Rectal smooth muscle tissue (tissue), 1 donor: ENCODE results near the gene FOSL2.

ENCODE experiments used
- H3K27ac ChIP-seq: one replicate; pipeline ENCODE4 v1.7.0; 2013; ENCODE audit warnings: low read depth, low read length, inconsistent platforms
- H3K27me3 ChIP-seq: one replicate; pipeline ENCODE4 v1.7.0; 2013; ENCODE audit warnings: low read length; ENCODE audit not compliant: control insufficient read depth, insufficient read depth
- H3K36me3 ChIP-seq: one replicate; pipeline ENCODE4 v1.7.0; 2013; ENCODE audit warnings: low read length; ENCODE audit not compliant: control insufficient read depth, insufficient read depth
- H3K4me1 ChIP-seq: one replicate; pipeline ENCODE4 v1.7.0; 2013; ENCODE audit warnings: low read length; ENCODE audit not compliant: control insufficient read depth, insufficient read depth
- H3K4me3 ChIP-seq: one replicate; pipeline ENCODE4 v1.7.0; 2013; ENCODE audit warnings: low read length
- H3K9ac ChIP-seq: one replicate; pipeline ENCODE4 v1.7.0; 2013; ENCODE audit warnings: low read length

The FOSL2 gene

DNA sequence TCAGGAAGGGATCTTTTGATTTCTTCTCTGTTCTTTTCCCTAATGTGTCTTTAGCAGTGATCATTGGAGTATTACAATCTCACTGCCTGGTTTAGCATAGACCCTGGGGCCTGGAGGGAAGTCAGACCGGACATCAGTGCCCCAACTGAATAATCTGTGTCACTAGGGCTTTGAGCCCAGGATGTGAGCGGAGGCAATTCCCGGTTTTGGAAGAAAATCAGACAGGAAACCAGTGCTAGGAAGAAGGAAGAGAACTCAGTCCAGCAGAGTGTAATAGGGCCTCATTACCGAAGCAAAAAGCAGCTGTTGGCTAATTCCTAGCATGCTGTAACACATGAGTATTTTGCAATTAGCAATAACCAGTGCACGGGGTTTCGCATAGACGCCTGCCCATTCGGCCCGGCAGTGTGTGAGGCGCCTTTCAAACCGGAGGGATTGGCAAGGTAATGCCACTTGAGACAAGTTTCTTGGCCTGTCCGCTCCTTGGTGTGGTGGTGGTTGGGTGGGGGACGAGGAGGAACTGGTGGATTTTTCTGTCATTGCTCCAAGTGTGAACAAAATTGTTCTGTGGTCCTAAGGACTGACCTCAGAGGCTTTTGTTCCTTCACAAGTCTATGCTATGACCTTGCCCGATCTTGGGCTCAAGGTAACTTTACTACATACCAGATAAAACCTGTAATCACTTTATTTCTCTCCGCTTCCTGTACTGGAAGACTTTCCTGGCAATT lies 2.8 kb downstream of the FOSL2 start:
- H3K27ac ChIP-seq: peak overlapping the region; percentile 98
- peaks cover 34% of the 10 kb centered on the region for H3K4me1 ChIP-seq
- no peaks in the 10 kb centered on the region for H3K36me3 ChIP-seq
- H3K9ac ChIP-seq: peak overlapping the region; percentile 69
- H3K27me3 ChIP-seq: no peaks in the 10 kb centered on the region
- peak overlapping the region; percentile 81 for H3K4me3 ChIP-seq

GRCh38 chr2:28397043-28397381 lies 4.4 kb downstream of the FOSL2 start:
- peaks cover 36% of the 10 kb centered on the region for H3K4me1 ChIP-seq
- no peaks in the 10 kb centered on the region for H3K27me3 ChIP-seq
- peak overlapping the region; percentile 98 for H3K27ac ChIP-seq
- peak overlapping the region; percentile 34 for H3K4me3 ChIP-seq
- H3K36me3 ChIP-seq: peaks cover 3% of the 10 kb centered on the region
- H3K9ac ChIP-seq: no peak overlapping the region

GRCh38 chr2:28398101-28398834 lies 5.6 kb downstream of the FOSL2 start:
- Histone ChIP-seq H3K27me3 (no peaks in the 10 kb centered on the region), H3K9ac (peak overlapping the region; percentile 12), H3K27ac (peak overlapping the region; percentile 98), H3K36me3 (peaks cover 7% of the 10 kb centered on the region), H3K4me3 (no peak overlapping the region), H3K4me1 (peaks cover 36% of the 10 kb centered on the region)

DNA sequence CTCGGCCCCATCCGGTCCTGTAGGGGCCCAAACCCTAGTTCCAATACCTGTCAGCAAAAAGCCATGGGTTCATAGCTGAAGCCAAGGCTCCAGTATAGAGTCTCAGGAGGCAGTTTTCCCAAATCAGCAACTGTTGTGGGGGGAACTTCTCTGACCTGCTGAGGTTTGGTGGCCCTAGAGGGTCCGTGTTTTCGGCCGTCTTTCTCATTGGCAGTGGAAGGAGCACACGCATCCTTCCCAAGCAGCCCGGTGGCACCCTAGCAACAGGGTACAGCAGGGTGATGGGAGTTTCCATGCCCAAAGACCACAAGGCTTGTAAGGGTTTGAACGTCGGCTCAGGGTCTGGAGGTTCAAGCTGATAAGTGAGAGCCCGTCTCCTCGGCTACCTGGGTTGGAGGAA lies 6.6 kb downstream of the FOSL2 start:
- H3K4me1 ChIP-seq: peaks cover 36% of the 10 kb centered on the region
- peak overlapping the region; percentile 98 for H3K27ac ChIP-seq
- H3K9ac ChIP-seq: no peak overlapping the region
- H3K27me3 ChIP-seq: no peaks in the 10 kb centered on the region
- H3K4me3 ChIP-seq: no peak overlapping the region
- H3K36me3 ChIP-seq: peaks cover 17% of the 10 kb centered on the region

- Histone ChIP-seq H3K27me3 (no peaks in the 10 kb centered on the region), H3K27ac (peak overlapping the region; percentile 98), H3K36me3 (peaks cover 24% of the 10 kb centered on the region), H3K4me1 (peaks cover 36% of the 10 kb centered on the region), H3K4me3 (no peak overlapping the region), H3K9ac (no peak overlapping the region)
Observed at GRCh38 chr2:28399956-28400355, 7.3 kb downstream of the FOSL2 start.

DNA sequence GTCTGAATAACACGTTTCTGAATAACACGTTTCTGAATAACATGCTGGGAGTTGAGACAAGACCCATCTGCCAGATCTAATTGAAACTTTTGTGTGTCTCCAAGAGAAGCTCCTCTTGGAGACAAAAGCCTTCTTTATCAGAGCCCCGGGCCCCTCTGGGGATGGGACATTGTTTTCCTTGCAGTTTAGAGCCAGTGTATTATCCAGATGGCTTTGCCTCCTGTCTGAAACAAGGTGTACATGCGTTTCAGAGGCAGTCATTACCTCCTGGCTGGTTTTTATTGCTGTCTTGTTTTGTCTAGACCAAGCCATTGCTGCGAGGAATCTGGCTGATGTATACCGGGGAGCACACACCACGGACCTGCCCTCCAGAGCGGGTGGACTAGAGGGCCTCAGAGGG lies 7.8 kb downstream of the FOSL2 start:
- Histone ChIP-seq H3K4me1 (peaks cover 36% of the 10 kb centered on the region), H3K36me3 (peaks cover 27% of the 10 kb centered on the region), H3K27ac (peak overlapping the region; percentile 26), H3K9ac (no peak overlapping the region), H3K27me3 (no peaks in the 10 kb centered on the region), H3K4me3 (no peak overlapping the region)

GRCh38 chr2:28400921-28401320 lies 8.3 kb downstream of the FOSL2 start:
- peaks cover 36% of the 10 kb centered on the region for H3K4me1 ChIP-seq
- H3K27me3 ChIP-seq: no peaks in the 10 kb centered on the region
- no peak overlapping the region for H3K9ac ChIP-seq
- H3K36me3 ChIP-seq: peaks cover 32% of the 10 kb centered on the region
- peak overlapping the region; percentile 26 for H3K27ac ChIP-seq
- H3K4me3 ChIP-seq: no peak overlapping the region

DNA sequence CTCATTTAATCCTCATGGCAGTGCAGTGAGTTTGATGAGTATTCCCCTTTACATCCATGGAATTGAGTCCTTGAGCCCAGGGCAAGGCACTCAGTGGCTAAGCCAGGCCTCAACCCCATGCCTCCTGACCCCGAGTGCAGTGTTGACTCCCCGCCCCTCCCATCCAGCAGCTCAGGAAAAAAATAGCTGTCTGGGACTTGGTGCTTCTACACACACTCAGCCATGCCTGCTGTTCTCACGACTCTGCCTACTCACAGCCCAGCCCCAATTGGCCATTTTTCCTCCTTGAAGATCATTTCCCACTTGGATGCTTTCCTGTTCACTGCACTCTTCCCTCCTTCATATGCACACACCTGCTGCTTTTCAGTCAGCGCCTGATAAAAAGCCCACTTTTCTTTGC lies 8.8 kb downstream of the FOSL2 start:
- no peak overlapping the region for H3K27ac ChIP-seq
- peaks cover 35% of the 10 kb centered on the region for H3K36me3 ChIP-seq
- no peaks in the 10 kb centered on the region for H3K27me3 ChIP-seq
- H3K4me3 ChIP-seq: no peak overlapping the region
- H3K4me1 ChIP-seq: peaks cover 35% of the 10 kb centered on the region
- no peak overlapping the region for H3K9ac ChIP-seq

DNA sequence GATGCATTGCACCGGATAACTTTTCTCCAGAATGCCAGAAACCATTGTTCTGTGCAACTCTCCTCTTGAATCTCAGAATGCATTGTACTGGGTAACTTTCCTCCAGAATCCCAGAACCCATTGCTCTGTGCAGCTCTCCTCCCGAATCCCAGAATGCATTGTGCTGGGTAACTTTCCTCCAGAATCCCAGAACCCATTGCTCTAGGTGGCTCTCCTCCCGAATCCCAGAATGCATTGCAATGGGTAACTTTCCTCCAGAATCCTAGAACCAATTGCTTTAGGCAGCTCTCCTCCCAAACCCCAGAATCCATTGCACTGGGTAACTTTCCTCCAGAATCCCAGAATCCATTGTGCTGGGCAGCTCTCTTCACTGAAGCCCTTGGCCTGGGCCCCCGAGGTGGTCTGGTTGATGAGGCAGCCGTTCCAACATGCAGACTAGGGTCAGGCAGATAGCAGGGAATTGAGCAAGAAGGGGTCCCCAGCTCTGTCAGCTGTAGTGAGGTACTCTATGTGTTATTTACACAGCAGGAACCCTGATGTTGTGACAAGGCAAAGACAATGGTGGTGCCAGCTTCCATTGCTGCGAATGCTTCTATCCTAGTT lies 9.4 kb downstream of the FOSL2 start:
- H3K9ac ChIP-seq: no peak overlapping the region
- no peaks in the 10 kb centered on the region for H3K27me3 ChIP-seq
- H3K27ac ChIP-seq: no peak overlapping the region
- H3K36me3 ChIP-seq: peaks cover 41% of the 10 kb centered on the region
- peaks cover 34% of the 10 kb centered on the region for H3K4me1 ChIP-seq
- no peak overlapping the region for H3K4me3 ChIP-seq

DNA sequence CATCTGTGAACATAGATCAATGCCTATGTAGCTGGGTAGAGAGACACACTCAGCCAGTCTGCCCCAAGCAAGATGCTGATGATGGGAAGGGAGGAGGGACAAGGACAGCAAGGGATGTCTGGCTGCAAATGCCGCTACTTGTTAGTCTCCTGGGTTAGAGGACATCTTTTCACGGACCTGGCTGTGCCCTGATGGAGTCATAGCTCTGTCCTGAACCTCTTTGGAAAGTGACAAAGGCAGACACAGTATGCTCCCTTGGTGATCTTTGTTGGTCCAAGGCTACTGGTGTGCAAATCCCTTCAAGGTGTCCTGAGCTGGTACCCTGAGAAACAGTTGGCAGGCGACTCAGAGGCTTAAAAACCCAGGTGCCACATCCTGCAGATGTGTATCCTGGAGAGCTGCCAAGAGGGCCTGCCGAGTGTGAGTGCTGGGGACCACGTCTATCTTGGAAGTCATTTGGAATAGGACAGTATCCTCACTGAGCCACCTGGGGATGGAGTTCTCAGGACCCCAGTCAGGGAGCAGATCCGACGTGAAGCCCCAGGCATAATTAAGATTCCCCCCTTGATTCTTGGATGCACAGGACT lies 10.8 kb downstream of the FOSL2 start:
- Histone ChIP-seq H3K4me3 (no peak overlapping the region), H3K4me1 (peaks cover 20% of the 10 kb centered on the region), H3K27ac (no peak overlapping the region), H3K9ac (no peak overlapping the region), H3K36me3 (peaks cover 51% of the 10 kb centered on the region), H3K27me3 (no peaks in the 10 kb centered on the region)

GRCh38 chr2:28404086-28404485 lies 11.4 kb downstream of the FOSL2 start:
- Histone ChIP-seq H3K4me1 (peaks cover 14% of the 10 kb centered on the region), H3K27ac (no peak overlapping the region), H3K4me3 (no peak overlapping the region), H3K36me3 (peaks cover 51% of the 10 kb centered on the region), H3K9ac (no peak overlapping the region), H3K27me3 (no peaks in the 10 kb centered on the region)

DNA sequence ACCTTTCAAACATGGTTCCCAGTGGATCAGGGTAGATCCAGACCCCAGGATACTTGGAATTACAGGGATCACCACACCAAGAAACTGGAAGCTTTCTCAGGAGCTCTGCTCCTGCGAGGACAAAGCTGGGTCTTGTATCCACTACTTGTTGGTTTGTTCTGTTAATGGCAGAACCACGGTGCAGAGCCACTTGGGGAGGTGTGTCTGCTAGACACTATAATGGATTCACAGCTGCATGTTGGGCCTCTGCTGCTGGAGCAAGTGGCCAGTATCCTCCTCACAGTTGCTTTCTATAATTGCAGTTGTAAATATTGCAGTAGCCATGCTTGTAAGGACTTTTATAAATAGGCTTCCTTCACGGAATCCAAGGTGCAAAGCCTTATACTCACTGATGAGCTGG lies 12.9 kb downstream of the FOSL2 start:
- peaks cover 5% of the 10 kb centered on the region for H3K4me1 ChIP-seq

More for the DNA sequence above, 12.9 kb downstream of the FOSL2 start:
- H3K36me3 ChIP-seq: peaks cover 54% of the 10 kb centered on the region
- no peak overlapping the region for H3K9ac ChIP-seq
- no peaks in the 10 kb centered on the region for H3K27me3 ChIP-seq
- no peak overlapping the region for H3K4me3 ChIP-seq
- H3K27ac ChIP-seq: no peak overlapping the region
